ENCODE data around the gene PRDM15. TPM values are rescaled to one million over a fixed set of nuclear protein-coding genes. Genes with fewer than 3 reads are reported as not detected.

PRDM15 gene
- polyA plus RNA-seq, 3 donors = 0.19 to 19.0 (median 0.74) TPM

- Histone ChIP-seq H3K9me3 (replicated peaks in 1 of 2; ENCODE audit: control insufficient read depth in 1 of 2, insufficient read depth in 1 of 2, low read length in 2 of 2) (no peaks in the 10 kb centered on the region), H2AFZ (ENCODE audit: insufficient read depth, low read depth, low read length, poor library complexity, severe bottlenecking) (no peak overlapping the region), H4K20me1 (ENCODE audit: insufficient read depth, low read length) (no peaks in the 10 kb centered on the region), H3K27me3 (ENCODE audit: control insufficient read depth in 2 of 2, insufficient read depth in 2 of 2, low read length in 2 of 2) (no peaks in the 10 kb centered on the region), H3K79me2 (ENCODE audit: insufficient read depth, low read length) (no peaks in the 10 kb centered on the region), H3K4me1 (ENCODE audit: control insufficient read depth in 1 of 2, insufficient read depth in 2 of 2, low read length in 2 of 2) (no peaks in the 10 kb centered on the region), H3K36me3 (replicated peaks in 1 of 2; ENCODE audit: control insufficient read depth in 1 of 2, insufficient read depth in 2 of 2, low read length in 2 of 2) (peaks cover 42 to 88% of the 10 kb centered on the region in 2 donors), H3K9ac (ENCODE audit: insufficient read depth, low read length, poor library complexity, severe bottlenecking) (no peak overlapping the region), H3K4me3 (replicated peaks in 1 of 3; ENCODE audit: low read depth in 2 of 3, low read length in 3 of 3) (no peak overlapping the region), H3K27ac (ENCODE audit: low read depth in 1 of 2, low read length in 2 of 2) (no peak overlapping the region), H3K4me2 (replicated peaks; ENCODE audit: extremely low read depth, low read length, poor library complexity, severe bottlenecking) (no peak overlapping the region)
- DNase-seq = no peak
- Mint-ChIP-seq H3K4me3 (no peak overlapping the region), H3K36me3 (peaks cover 73 to 74% of the 10 kb centered on the region in 2 donors), H3K9me3 (peaks cover 0 to 2% (median 0%) of the 10 kb centered on the region in 7 donors), H3K27me3 (ENCODE audit: low read depth in 3 of 3) (peaks cover 0 to 2% (median 2%) of the 10 kb centered on the region in 3 donors), H3K27ac (peak overlapping the region in 2 of 7 donors; percentile 16 to 54), H3K4me1 (no peaks in the 10 kb centered on the region)
- TF ChIP-seq CTCF (IDR thresholded peaks at IDR 0.05) = no peak
- WGBS (ENCODE audit: insufficient coverage) = 100% methylated on average over 5 of the region's 9 CpGs
- intact Hi-C loops (cut with micrococcal nuclease) = no loop called here
Measured at GRCh38 chr21:41913230-41913629, 34.1 kb upstream of the PRDM15 start.

GRCh38 chr21:41908829-41909228 lies 29.7 kb upstream of the PRDM15 start:
- H2AFZ ChIP-seq (ENCODE audit: insufficient read depth, low read depth, low read length, poor library complexity, severe bottlenecking) = no peak overlapping the region
- intact Hi-C loops (cut with micrococcal nuclease) = no loop called here
- no peaks in the 10 kb centered on the region for H3K9me3 ChIP-seq (replicated peaks in 1 of 2; ENCODE audit: control insufficient read depth in 1 of 2, insufficient read depth in 1 of 2, low read length in 2 of 2)
- Mint-ChIP-seq H3K27me3 (ENCODE audit: low read depth in 3 of 3) (no peaks in the 10 kb centered on the region), H3K27ac (no peak overlapping the region), H3K4me1 (no peaks in the 10 kb centered on the region), H3K4me3 (no peak overlapping the region), H3K9me3 (no peaks in the 10 kb centered on the region), H3K36me3 (peaks cover 66% of the 10 kb centered on the region in 2 donors)
- peaks cover 35 to 74% of the 10 kb centered on the region in 2 donors for H3K36me3 ChIP-seq (replicated peaks in 1 of 2; ENCODE audit: control insufficient read depth in 1 of 2, insufficient read depth in 2 of 2, low read length in 2 of 2)
- H3K27ac ChIP-seq (ENCODE audit: low read depth in 1 of 2, low read length in 2 of 2) = no peak overlapping the region
- H3K27me3 ChIP-seq (ENCODE audit: control insufficient read depth in 2 of 2, insufficient read depth in 2 of 2, low read length in 2 of 2) = no peaks in the 10 kb centered on the region
- no peak overlapping the region for H3K4me3 ChIP-seq (replicated peaks in 1 of 3; ENCODE audit: low read depth in 2 of 3, low read length in 3 of 3)
- H4K20me1 ChIP-seq (ENCODE audit: insufficient read depth, low read length) = no peaks in the 10 kb centered on the region
- WGBS (ENCODE audit: insufficient coverage) = no CpG with 5 or more reads among the region's 3 CpGs
- no peak for TF ChIP-seq CTCF (IDR thresholded peaks at IDR 0.05)
- no peak overlapping the region for H3K4me2 ChIP-seq (replicated peaks; ENCODE audit: extremely low read depth, low read length, poor library complexity, severe bottlenecking)
- no peak overlapping the region for H3K9ac ChIP-seq (ENCODE audit: insufficient read depth, low read length, poor library complexity, severe bottlenecking)
- H3K4me1 ChIP-seq (ENCODE audit: control insufficient read depth in 1 of 2, insufficient read depth in 2 of 2, low read length in 2 of 2) = no peaks in the 10 kb centered on the region
- no peaks in the 10 kb centered on the region for H3K79me2 ChIP-seq (ENCODE audit: insufficient read depth, low read length)
- DNase-seq = no peak
